ENCODE measurements around the gene CTRB1.

DNA sequence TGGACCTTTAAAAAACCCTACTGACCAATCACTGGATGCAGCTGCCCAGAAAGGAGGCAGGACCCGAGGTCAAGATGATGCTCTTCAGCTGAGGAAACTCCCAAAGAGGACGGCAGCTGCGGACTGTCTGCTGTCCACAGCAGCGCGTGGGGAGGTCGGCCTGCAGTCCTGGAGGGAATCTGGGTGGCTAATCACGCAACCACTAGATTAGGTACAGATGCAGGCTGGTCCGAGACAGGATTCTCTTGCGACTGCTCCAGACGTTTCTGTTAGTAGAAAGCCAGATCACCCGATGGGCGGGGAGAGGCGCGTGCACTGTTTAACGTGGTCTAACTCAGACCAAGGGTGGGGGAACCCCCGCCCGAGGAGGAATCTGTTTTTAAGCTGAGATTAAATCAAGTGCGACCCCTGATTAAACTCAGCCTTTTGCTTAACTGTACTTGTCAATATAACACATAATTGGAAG lies 20.6 kb upstream of the CTRB1 start:
- TF ChIP-seq, protein P1, sequence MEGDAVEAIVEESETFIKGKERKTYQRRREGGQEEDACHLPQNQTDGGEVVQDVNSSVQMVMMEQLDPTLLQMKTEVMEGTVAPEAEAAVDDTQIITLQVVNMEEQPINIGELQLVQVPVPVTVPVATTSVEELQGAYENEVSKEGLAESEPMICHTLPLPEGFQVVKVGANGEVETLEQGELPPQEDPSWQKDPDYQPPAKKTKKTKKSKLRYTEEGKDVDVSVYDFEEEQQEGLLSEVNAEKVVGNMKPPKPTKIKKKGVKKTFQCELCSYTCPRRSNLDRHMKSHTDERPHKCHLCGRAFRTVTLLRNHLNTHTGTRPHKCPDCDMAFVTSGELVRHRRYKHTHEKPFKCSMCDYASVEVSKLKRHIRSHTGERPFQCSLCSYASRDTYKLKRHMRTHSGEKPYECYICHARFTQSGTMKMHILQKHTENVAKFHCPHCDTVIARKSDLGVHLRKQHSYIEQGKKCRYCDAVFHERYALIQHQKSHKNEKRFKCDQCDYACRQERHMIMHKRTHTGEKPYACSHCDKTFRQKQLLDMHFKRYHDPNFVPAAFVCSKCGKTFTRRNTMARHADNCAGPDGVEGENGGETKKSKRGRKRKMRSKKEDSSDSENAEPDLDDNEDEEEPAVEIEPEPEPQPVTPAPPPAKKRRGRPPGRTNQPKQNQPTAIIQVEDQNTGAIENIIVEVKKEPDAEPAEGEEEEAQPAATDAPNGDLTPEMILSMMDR (IDR thresholded peaks at IDR 0.05), result no peak
- TF ChIP-seq EP300 (IDR thresholded peaks at IDR 0.05) (no peak), POLR2A (IDR thresholded peaks at IDR 0.05) (no peak)

Data from upper lobe of left lung (tissue), 4 donors.